Testis (tissue), 3 donors: ENCODE measurements around the gene BLVRA. TPM values are rescaled to one million over a fixed set of nuclear protein-coding genes. Genes with fewer than 3 reads are reported as not detected.
"Not testable (repeated sequence)": the region's sequence is repeated elsewhere in the genome, so short reads cannot be mapped to it uniquely, and the experiment has no call there.

Experiments
- DNase-seq: peaks from one replicate; pipeline ENCODE4 v3.0.0-alpha.2; 2019
- H3K27ac ChIP-seq, 2 donors: fragments of 200-600 bp; sonication (generic); one replicate each; pipeline ENCODE4 v1.5.1; 2019
- H3K27me3 ChIP-seq: fragments of 200-600 bp; sonication (generic); one replicate; pipeline ENCODE4 v1.5.1; 2019
- H3K36me3 ChIP-seq: fragments of 200-600 bp; sonication (generic); one replicate; pipeline ENCODE4 v1.5.1; 2017; ENCODE audit warnings: low read depth; ENCODE audit errors: missing control alignments
- H3K4me1 ChIP-seq: fragments of 200-600 bp; sonication (generic); one replicate; pipeline ENCODE4 v1.5.1; 2019
- H3K4me3 ChIP-seq, 2 donors: fragments of 200-600 bp; sonication (generic); one replicate each; pipeline ENCODE4 v1.5.1; 2017 to 2019
- H3K9me3 ChIP-seq: fragments of 200-600 bp; sonication (generic); one replicate; pipeline ENCODE4 v1.5.1; 2017
- POLR2A ChIP-seq: fragments of 450-650 bp; IDR thresholded peaks from one replicate; pipeline ENCODE4 v1.6.1; 2017; ENCODE audit warnings: antibody characterized with exemption, mild to moderate bottlenecking, moderate library complexity
- WGBS, 2 donors: methylation state at CpG; one replicate each; pipeline ENCODE4 v1.1.5; 2018; 5-methylcytosine and 5-hydroxymethylcytosine counted together
- intact Hi-C: fragments of 100-400 bp; cut with DNase I; formaldehyde crosslinking; loops from one replicate; pipeline ENCODE4 v1.15.1; 2023; ENCODE audit warnings: low total_unique reads
- polyA plus RNA-seq: library from polyadenylated mRNA; stranded (reverse); fragments of 350-450 nt; fragmentation: Illumina TruSeq; extraction: RNeasy Lipid Tissue Mini Kit (QIAGEN cat#74804); gene quantifications from one replicate; pipeline ENCODE4 v1.2.3, GENCODE V29; 2014; ENCODE audit warnings: low read depth, low replicate concordance; ENCODE audit not compliant: insufficient read depth
- total RNA-seq, 2 donors: library from RNA; depleted of rRNA; stranded (reverse); fragments of >200 nt; gene quantifications; one replicate each; pipeline ENCODE4 v1.2.3, GENCODE V29; 2016
- TF ChIP-seq, protein P1 (sequence below), 3 experiments: fragments of 450-650 bp in 2 of 3; fragments of 200-600 bp in 1 of 3; sonication (generic) in 1 of 3; IDR thresholded peaks; one replicate each; pipeline ENCODE4 v1.5.1; 2016 to 2019; ENCODE audit warnings: antibody characterized with exemption in 3 of 3, mild to moderate bottlenecking in 2 of 3, moderate library complexity in 1 of 3

The BLVRA gene
- total and polyA plus RNA-seq, 3 donors from 2014 or later: 16.8 to 33.7 (median 20.2) TPM

DNA sequence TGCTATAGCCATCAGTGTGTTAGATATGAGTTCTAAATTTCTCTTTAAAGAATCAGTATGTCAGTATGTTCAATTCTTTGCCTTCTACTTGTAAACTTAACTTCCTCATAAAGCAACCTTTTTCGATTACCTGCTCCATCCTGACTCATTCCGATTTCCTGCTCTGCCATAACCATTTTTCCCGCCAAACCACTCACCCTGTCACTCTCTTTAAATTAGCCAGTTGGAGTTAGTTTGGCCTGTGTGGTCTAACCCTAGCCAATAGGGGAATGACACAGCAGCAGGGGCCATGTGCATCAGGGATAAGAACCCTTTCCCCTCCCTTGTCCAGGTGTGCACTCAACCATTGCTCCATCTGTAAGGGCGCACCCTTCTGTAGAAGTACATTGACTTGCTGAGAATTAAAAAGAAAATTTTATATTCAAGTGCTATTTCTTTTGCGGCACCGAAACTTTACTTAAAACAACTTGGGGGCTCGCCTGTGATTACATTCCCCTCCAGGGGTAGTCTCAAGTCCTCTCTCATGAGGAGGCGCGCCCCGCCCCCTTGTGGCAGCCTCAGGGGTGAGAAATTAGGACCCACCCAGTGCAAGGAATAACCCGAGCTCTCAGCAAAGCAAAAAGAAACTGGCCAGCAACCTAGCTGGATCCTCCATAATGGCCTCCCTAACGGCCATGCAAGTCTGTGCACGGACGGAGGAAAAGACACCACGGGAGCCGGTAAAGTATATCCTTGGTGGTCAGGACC lies 51.9 kb downstream of the BLVRA start:
- H3K36me3 ChIP-seq, H3K4me3 ChIP-seq, H3K4me1 ChIP-seq, intact Hi-C loops, H3K9me3 ChIP-seq, H3K27me3 ChIP-seq, H3K27ac ChIP-seq: not testable (repeated sequence)
- DNase-seq: peak; percentile 31
- 78 to 86% methylated on average over 16 of the region's 16 CpGs for WGBS, 2 donors
- TF ChIP-seq, protein P1, sequence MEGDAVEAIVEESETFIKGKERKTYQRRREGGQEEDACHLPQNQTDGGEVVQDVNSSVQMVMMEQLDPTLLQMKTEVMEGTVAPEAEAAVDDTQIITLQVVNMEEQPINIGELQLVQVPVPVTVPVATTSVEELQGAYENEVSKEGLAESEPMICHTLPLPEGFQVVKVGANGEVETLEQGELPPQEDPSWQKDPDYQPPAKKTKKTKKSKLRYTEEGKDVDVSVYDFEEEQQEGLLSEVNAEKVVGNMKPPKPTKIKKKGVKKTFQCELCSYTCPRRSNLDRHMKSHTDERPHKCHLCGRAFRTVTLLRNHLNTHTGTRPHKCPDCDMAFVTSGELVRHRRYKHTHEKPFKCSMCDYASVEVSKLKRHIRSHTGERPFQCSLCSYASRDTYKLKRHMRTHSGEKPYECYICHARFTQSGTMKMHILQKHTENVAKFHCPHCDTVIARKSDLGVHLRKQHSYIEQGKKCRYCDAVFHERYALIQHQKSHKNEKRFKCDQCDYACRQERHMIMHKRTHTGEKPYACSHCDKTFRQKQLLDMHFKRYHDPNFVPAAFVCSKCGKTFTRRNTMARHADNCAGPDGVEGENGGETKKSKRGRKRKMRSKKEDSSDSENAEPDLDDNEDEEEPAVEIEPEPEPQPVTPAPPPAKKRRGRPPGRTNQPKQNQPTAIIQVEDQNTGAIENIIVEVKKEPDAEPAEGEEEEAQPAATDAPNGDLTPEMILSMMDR (IDR thresholded peaks at IDR 0.05): peak in 1 of 3 experiments; percentile 12

- Histone ChIP-seq H3K4me3 (no peak overlapping the region), H3K9me3 (no peaks in the 10 kb centered on the region), H3K27me3 (no peaks in the 10 kb centered on the region), H3K36me3 (no peaks in the 10 kb centered on the region), H3K4me1 (no peaks in the 10 kb centered on the region), H3K27ac (no peak overlapping the region)
- intact Hi-C loops: no loop called here
- TF ChIP-seq, protein P1 (IDR thresholded peaks at IDR 0.05): no peak
- DNase-seq: no peak
- WGBS, 2 donors: 45 to 68% methylated on average over 3 of the region's 3 CpGs
Measured at GRCh38 chr7:43815373-43815772, 56.9 kb downstream of the BLVRA start.

- H3K4me1 ChIP-seq, H3K27ac ChIP-seq, H3K36me3 ChIP-seq, H3K9me3 ChIP-seq, H3K27me3 ChIP-seq, DNase-seq, H3K4me3 ChIP-seq, intact Hi-C loops: not testable (repeated sequence)
- WGBS, 2 donors: 79 to 86% methylated on average over 2 of the region's 2 CpGs
Measured at GRCh38 chr7:43816046-43816797, 57.7 kb downstream of the BLVRA start.

DNA sequence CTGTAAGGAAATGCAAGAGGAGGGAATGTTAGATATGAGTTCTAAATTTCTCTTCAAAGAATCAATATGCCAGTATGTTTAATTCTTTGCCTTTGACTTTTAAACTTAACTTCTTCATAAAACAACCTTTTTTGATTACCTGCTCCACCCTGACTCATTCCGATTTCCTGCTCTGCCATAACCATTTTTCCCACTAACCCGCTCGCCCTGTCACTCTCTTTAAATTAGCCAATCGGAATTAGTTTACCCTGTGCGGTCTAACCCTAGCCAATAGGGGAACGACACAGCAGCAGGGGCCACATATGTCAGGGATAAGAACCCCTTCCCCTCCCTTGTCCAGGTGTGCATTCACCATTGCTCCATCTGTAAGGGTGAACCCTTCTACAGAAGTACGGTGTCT lies 64.9 kb downstream of the BLVRA start:
- H3K36me3 ChIP-seq, H3K27me3 ChIP-seq, H3K4me1 ChIP-seq, H3K9me3 ChIP-seq, intact Hi-C loops, H3K4me3 ChIP-seq, H3K27ac ChIP-seq, DNase-seq: not testable (repeated sequence)
- WGBS, 2 donors: 85 to 91% methylated on average over 7 of the region's 7 CpGs

DNA sequence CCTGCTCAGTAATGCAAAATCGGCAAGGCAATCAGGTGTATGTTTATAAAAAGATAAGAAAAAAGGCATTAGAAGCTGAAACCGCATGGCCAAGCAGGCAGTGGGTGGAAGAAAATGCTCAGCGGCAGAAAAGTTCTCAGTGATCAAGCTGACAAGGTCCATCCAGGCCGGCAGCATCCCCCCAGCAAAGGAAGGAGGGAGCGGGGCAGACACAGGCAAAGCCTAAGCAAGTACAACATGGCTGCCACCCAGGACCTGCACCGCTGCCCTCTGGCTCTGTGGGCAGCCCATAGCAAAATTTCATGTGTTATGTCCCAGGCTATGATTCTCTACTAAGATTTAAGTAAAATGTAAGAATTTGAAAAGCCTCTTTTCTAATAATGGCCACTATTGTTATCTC lies 65.5 kb downstream of the BLVRA start:
- no peaks in the 10 kb centered on the region for H3K4me1 ChIP-seq
- TF ChIP-seq, protein P1 (IDR thresholded peaks at IDR 0.05): no peak
- TF ChIP-seq POLR2A: no peak
- H3K27ac ChIP-seq: no peak overlapping the region
- no peak for DNase-seq
- H3K4me3 ChIP-seq: no peak overlapping the region
- H3K36me3 ChIP-seq: no peaks in the 10 kb centered on the region
- H3K27me3 ChIP-seq: no peaks in the 10 kb centered on the region
- intact Hi-C loops: no loop called here
- 81 to 82% methylated on average over 6 of the region's 6 CpGs for WGBS, 2 donors
- H3K9me3 ChIP-seq: no peaks in the 10 kb centered on the region

- H3K4me3 ChIP-seq, H3K27me3 ChIP-seq, DNase-seq, H3K27ac ChIP-seq, H3K36me3 ChIP-seq, intact Hi-C loops, H3K9me3 ChIP-seq, H3K4me1 ChIP-seq: not testable (repeated sequence)
- 73 to 77% methylated on average over 12 of the region's 12 CpGs for WGBS, 2 donors
Measured at GRCh38 chr7:43824513-43824912, 66.0 kb downstream of the BLVRA start.
